ENCODE data around the gene CD69.

DNA sequence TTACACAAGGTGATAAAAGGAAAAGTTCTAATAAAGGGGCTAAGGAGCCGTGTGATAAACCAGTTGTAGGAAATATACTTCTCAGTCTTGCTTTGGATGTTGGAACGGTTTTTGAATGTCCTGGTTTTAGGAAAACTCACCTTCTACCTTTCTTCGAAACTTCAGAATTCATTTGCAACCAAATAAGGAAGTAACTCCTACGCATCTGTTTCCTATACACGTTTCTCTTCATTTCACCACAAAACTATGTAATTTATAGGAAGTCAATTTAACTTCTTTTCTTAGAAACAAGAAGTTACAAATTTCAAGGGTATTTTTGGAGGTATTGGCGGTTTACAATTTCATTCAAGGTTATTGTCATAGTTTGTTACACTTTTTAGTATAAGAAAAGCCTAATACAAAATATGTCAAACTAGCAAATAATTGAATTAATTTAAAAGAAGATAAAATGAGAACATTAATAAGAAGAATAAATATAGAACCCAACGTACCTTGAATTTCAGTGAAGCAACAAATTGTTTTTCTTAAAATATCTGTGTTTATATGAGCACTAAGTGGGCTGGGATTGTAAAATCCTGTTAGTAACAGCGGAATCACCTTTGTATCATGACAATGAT lies 33.2 kb upstream of the CD69 start:
- TF ChIP-seq, protein P1, sequence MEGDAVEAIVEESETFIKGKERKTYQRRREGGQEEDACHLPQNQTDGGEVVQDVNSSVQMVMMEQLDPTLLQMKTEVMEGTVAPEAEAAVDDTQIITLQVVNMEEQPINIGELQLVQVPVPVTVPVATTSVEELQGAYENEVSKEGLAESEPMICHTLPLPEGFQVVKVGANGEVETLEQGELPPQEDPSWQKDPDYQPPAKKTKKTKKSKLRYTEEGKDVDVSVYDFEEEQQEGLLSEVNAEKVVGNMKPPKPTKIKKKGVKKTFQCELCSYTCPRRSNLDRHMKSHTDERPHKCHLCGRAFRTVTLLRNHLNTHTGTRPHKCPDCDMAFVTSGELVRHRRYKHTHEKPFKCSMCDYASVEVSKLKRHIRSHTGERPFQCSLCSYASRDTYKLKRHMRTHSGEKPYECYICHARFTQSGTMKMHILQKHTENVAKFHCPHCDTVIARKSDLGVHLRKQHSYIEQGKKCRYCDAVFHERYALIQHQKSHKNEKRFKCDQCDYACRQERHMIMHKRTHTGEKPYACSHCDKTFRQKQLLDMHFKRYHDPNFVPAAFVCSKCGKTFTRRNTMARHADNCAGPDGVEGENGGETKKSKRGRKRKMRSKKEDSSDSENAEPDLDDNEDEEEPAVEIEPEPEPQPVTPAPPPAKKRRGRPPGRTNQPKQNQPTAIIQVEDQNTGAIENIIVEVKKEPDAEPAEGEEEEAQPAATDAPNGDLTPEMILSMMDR (IDR thresholded peaks at IDR 0.05; ENCODE audit: insufficient read depth, low read length, poor library complexity, severe bottlenecking), result no peak
- TF ChIP-seq EZH2phosphoT487 (conservative IDR thresholded peaks at IDR 0.05; ENCODE audit: low read length), result no peak

Data from SU-DHL-6 (cell line).